Measurements from ENCODE around the gene TNXB.
"Not testable (repeated sequence)": the region's sequence is repeated elsewhere in the genome, so short reads cannot be mapped to it uniquely, and the experiment has no call there.

TNXB gene

GRCh38 chr6:32144238-32144637 lies 35.1 kb upstream of the TNXB start:
- DNase-seq (ENCODE audit: low spot score) = not testable (repeated sequence)

DNA sequence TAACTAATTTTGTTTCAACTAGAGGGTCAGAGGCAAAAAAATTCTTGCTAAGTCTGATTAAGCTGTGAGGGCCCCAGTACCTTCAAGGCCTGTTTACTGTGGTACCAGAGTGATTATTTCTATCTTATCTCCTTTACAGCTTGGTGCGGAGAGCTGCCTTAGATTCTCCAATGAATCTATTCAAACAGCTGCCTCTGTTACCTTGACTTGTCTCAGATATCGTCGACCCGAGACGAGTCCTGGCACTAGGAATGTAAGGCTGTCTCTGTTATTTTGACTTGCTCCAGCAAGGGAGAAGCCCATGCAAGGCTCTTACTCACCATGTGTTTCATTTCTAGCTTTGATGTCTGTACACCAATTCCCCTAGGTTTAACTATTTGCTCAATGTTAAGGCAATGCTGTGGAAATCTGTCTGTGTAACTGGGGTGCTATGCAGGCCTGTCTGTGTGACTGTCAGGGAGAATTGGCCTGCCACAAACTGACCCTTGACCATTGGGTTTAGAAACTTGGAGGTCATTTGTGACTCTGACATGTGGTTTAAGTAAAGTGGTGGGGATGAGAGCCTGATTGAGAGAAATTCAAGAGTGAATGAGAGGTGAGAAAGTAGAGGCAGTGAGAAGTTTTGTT lies 31.4 kb upstream of the TNXB start:
- no peak for DNase-seq (ENCODE audit: low spot score)

DNA sequence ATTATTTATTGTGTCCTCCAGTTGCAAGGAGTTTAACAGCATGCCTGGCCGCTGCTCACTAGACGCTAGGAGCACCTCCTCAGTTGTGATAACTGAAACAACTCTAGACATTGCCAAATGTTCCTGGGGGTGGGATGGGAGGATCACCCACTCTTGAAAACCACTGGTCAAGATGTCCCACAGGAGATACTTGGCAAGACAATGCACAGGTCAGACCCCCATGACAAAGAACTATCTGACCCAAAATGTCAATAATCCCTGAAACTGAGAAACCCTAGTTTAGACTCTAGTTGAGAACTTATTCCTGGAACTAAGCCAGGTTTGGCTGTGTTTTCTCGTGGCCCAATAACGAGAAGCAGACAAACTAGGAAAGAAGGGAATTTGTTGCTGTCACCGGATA lies 30.5 kb upstream of the TNXB start:
- no peak for DNase-seq (ENCODE audit: low spot score)

GRCh38 chr6:32137454-32137853 lies 28.3 kb upstream of the TNXB start:
- DNase-seq (ENCODE audit: low spot score) = no peak

DNA sequence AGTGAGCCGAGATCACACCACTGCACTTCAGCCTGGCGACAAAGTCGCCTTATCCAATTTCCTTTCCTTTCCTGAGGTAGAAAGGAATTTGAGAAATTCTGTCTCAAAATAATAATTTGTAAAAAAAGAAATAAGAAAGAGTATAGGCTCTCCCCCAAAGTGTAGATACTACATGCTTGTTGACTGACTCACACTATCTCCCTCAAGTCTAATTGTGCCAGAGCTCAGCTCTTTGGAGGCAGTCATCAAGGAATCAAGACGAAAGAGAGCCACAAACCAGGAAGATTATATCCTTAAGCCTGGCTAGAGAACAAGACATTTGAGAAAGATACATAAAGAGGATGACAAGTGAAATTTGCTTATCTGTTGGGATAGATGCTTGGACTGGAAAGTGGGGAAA lies 24.6 kb upstream of the TNXB start:
- DNase-seq (ENCODE audit: low spot score) = no peak

DNA sequence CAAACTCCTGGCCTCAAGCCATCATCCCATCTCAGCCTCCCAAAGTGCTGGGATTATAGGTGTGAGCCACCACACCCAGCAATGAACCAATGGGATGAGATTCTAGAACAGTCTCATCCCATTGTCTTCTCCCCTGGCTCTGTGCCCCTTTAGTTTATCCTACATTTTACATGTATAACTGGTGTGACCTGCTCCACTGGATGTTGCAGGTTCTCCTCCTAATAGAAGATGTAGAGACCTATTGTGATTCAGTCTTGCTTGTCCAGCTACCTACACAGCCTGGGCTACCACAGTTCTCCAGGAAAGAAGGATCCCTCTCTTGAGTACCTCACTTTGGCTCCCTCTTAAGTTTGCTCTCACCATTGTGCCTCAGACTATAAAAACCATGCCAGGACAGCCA lies 23.0 kb upstream of the TNXB start:
- DNase-seq (ENCODE audit: low spot score) = no peak

- DNase-seq (ENCODE audit: low spot score) = no peak
These were observed 22.4 kb upstream of the TNXB start for GRCh38 chr6:32131439-32131948.

- no peak for DNase-seq (ENCODE audit: low spot score)
These were observed 20.4 kb upstream of the TNXB start for GRCh38 chr6:32129297-32130088.

DNA sequence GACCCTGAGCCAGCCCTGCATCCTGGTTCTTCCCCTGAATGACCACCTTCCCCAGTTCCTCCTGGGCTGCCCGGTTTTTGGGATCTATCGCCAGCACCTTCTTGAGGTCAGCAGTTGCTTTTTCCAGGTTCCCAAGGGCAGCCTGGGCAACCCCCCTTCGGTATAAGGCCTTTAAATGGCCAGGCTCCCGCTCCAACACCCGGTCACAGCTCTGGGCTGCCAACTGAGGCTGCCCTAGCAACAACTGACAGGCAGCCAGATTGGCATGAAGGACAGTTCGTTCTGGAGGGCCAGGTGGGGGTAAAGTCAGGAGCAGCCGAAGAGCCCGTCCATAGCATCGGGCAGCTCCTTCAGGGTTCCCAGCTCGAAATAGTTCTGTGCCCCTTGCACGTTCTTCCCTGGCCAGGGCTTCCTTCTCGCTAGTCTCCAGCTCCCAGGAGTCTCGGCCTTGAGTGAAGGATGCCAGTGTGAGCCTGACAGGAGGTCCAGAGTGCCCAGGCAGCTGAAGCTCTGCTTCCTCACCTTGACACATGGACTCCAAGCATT lies 19.7 kb upstream of the TNXB start:
- DNase-seq (ENCODE audit: low spot score) = no peak

DNA sequence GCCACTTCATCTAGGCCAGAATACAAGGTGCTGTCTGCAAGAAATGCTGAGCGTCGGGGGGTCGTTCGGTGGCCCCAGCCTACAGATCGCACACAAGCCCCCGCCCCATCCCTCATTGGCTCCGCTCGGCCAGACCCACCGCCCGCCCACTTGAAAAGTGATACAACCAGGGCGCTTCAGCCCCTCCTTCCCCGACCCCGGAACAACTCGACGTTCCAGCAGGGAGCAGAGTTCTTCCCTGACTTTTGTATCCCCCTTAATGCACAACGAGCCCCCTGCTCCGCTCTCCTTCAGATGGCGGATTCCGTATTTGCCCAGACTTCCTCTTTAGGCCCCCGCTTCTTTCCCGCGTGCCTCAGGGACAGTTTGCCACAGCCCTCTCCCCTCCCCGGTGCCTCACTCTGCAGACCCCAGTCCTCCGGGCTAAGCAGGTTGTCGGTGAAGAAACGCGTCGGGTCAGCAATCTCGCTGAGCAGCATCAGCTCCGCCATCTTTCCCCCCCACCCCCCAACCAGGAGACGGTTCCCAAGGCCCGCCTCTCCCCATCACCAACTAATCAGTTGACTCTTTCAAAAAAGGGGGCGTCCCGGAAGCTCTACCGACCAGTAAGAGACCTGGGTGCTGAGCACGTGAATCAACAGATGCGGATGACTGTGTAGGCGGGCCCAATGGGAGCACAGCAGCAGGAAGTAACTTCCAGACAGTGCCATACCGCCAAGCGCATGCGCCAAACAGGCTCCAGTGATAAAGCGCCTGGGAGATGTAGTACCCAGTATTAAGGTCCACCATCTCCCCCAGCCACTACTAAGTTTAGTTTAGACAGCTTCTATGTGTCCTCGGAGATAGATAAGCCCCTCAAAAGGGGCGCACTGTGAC lies 18.8 kb upstream of the TNXB start, which contains the start of gene ATF6B:
Gene ATF6B (minus strand): TSS at position 530 of the 876 bp plus-strand sequence. CDS start 39 bp downstream, at position 491.
- DNase-seq (ENCODE audit: low spot score) = peak; percentile 99

GRCh38 chr6:32127409-32127716 lies 18.2 kb upstream of the TNXB start:
- DNase-seq (ENCODE audit: low spot score) = no peak

GRCh38 chr6:32126880-32127279 lies 17.7 kb upstream of the TNXB start:
- DNase-seq (ENCODE audit: low spot score) = no peak

DNA sequence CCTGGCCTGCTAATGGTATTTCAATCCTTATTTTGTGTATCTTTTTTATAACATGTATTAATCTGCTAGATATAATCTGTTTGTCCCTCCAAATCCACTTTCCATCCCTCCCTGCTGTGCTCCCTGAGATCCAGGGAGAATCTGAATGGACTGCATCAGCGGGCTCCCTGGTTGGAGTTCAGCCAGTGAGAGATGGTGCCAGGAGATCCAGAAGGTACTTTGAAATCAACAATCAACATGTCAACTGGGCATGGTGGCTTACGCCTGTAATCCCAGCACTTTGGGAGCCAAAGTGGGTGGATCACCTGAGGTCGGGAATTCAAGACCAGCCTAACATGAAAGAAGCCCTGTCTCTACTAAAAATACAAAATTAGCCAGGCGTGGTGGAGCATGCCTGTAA lies 14.5 kb upstream of the TNXB start:
- DNase-seq (ENCODE audit: low spot score) = no peak

DNA sequence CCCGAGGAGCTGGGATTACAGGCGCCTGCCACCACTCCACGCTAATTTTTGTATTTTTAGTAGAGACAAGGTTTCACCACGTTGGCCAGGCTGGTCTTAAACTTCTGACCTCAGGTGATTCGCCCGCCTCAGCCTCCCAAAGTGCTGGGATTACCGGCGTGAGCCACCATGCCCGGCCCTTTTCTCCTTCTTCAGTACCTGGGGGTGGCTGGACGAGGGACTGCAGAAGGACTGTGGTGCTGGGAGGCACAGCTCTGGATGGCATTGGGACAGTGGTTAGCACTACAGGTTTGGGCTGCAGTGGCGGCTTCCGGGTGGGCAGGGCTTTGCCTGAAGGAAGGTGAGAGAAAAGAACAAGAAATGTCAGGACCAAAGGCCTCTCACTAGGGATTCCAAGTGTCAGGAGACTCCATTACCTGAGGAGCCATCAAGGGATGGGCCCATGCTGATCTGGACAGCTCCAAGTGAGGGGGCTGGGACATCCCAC lies 11.5 kb upstream of the TNXB start:
- no peak for DNase-seq (ENCODE audit: low spot score)

DNA sequence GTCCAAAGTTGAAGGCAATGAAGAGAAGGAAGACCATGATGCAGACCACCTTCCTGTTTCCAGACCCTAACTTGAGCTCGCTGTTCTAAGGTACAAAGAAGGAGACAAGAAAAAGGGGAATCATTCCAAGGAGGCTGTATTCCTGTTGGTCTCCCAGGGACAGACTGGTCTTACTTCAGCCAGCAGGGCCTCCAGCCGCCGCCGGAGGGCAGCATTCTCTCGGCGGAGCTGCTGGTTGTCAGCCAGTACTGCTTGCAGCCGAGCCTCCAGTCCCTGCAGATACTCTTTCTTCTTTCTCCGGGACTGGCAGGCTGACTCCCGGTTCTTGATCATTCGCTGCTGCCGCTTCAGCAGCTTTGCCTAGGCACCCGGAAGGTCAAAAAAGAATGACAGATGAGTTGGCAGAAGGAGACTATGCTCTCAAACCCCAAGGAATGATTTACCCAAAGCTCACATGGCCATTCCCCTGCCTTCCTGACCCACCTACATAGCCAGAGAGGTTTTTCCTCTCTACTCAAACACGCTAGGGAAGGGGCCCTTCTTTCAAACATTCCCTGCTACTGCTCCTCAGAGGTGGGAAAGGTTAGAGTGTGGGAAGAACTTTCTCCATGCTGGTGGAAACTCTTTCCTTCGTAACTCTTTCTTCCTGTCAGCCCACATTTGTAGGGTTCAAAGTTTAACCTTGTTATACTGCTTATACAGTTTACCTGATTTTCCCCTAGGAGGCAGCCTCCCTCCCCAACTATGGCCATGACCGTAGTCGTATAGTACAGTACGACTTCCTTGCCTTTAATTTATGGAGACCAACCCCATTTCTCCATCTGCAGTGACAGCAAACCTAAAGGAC lies 9.9 kb upstream of the TNXB start:
- DNase-seq (ENCODE audit: low spot score) = peak; percentile 90

GRCh38 chr6:32117461-32117860 lies 8.3 kb upstream of the TNXB start:
- DNase-seq (ENCODE audit: low spot score) = no peak

- DNase-seq (ENCODE audit: low spot score) = no peak
These were observed 7.5 kb upstream of the TNXB start for GRCh38 chr6:32116674-32117073.

DNA sequence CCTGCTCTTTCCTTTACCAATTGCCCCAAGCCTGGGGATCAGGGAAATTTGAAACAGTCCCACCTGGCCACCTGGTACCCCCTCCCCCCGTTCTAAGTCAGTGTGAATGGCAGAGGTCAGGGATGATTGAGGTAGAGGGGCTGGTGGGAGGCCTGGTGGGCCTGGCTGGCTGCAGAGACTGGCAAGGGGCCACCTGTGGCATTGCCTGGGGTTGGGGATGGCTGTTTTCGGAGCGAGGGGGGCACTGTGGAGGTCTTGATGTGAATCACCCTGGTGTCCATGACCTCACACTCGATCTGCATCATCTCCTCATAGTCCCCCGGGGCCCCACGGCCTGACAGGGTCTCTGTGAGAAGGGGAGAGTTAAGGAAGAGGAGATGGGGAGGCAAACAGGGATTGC lies 6.5 kb upstream of the TNXB start:
- no peak for DNase-seq (ENCODE audit: low spot score)

DNA sequence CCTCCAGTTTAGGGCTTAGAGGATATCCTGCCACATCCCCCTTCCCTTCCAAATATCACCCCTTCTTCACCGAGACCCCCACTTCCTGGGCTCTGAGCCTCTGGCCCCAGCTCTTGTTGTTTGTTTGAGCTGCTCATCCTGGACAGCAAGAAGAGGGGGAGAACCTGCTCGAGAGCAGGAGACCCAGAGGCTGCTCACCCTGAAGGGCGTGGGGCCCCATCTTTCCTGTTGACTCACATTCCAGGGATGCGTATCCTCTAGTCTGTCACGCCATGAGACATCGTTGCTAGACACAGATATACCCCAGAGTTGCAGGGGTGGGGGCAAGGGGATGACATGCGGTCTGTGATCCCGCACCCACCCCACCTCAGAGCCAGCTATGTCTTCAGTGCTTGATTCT lies 5.7 kb upstream of the TNXB start:
- DNase-seq (ENCODE audit: low spot score) = peak; percentile 83

GRCh38 chr6:32113386-32114352 lies 4.5 kb upstream of the TNXB start:
- DNase-seq (ENCODE audit: low spot score) = peak; percentile 95
